ENCODE results near the gene HTRA3. TPM values are rescaled to one million over a fixed set of nuclear protein-coding genes. Genes with fewer than 3 reads are reported as not detected.

Gene HTRA3
- polyA plus RNA-seq, 1 donor from 2014 or later = not detected

DNA sequence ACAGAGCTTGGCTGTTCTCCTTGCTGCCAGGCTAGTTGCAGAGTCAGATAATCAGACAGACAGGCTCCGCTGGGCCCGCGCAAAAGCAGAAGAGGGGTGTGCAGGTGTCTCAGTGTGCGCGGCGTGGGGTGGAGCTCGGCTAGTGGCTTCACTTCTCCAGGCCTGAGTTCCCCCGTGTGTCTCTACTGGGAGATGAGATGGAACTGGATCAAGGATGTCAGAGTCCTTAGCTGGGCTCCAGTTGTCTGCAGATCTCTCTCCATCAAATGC is 21.1 kb downstream of the HTRA3 start:
- H2AFZ ChIP-seq (ENCODE audit: low read depth, low read length) = no peak overlapping the region
- no peaks in the 10 kb centered on the region for H4K20me1 ChIP-seq (ENCODE audit: insufficient read depth)
- no peak overlapping the region for H3K4me2 ChIP-seq (ENCODE audit: low read length)
- no peak overlapping the region for H3K27ac ChIP-seq (ENCODE audit: low read length)
- H3K36me3 ChIP-seq (ENCODE audit: insufficient read depth, low read length) = no peaks in the 10 kb centered on the region
- no peak for TF ChIP-seq TAF1 (IDR thresholded peaks at IDR 0.05; ENCODE audit: low read depth)
- TF ChIP-seq POLR2AphosphoS5 (IDR thresholded peaks at IDR 0.05) = no peak
- TF ChIP-seq, protein P1, sequence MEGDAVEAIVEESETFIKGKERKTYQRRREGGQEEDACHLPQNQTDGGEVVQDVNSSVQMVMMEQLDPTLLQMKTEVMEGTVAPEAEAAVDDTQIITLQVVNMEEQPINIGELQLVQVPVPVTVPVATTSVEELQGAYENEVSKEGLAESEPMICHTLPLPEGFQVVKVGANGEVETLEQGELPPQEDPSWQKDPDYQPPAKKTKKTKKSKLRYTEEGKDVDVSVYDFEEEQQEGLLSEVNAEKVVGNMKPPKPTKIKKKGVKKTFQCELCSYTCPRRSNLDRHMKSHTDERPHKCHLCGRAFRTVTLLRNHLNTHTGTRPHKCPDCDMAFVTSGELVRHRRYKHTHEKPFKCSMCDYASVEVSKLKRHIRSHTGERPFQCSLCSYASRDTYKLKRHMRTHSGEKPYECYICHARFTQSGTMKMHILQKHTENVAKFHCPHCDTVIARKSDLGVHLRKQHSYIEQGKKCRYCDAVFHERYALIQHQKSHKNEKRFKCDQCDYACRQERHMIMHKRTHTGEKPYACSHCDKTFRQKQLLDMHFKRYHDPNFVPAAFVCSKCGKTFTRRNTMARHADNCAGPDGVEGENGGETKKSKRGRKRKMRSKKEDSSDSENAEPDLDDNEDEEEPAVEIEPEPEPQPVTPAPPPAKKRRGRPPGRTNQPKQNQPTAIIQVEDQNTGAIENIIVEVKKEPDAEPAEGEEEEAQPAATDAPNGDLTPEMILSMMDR (IDR thresholded peaks at IDR 0.05; ENCODE audit: poor library complexity, severe bottlenecking) = no peak
- TF ChIP-seq EZH2 (IDR thresholded peaks at IDR 0.05; ENCODE audit: borderline replicate concordance, insufficient read depth, low read length, poor library complexity, severe bottlenecking) = no peak
- TF ChIP-seq EP300 (conservative IDR thresholded peaks at IDR 0.05; ENCODE audit: poor library complexity, severe bottlenecking) = no peak
- no peak for TF ChIP-seq SMC3 (conservative IDR thresholded peaks at IDR 0.05; ENCODE audit: poor library complexity)
- TF ChIP-seq RAD21 (conservative IDR thresholded peaks at IDR 0.05) = no peak
- TF ChIP-seq, protein P2, sequence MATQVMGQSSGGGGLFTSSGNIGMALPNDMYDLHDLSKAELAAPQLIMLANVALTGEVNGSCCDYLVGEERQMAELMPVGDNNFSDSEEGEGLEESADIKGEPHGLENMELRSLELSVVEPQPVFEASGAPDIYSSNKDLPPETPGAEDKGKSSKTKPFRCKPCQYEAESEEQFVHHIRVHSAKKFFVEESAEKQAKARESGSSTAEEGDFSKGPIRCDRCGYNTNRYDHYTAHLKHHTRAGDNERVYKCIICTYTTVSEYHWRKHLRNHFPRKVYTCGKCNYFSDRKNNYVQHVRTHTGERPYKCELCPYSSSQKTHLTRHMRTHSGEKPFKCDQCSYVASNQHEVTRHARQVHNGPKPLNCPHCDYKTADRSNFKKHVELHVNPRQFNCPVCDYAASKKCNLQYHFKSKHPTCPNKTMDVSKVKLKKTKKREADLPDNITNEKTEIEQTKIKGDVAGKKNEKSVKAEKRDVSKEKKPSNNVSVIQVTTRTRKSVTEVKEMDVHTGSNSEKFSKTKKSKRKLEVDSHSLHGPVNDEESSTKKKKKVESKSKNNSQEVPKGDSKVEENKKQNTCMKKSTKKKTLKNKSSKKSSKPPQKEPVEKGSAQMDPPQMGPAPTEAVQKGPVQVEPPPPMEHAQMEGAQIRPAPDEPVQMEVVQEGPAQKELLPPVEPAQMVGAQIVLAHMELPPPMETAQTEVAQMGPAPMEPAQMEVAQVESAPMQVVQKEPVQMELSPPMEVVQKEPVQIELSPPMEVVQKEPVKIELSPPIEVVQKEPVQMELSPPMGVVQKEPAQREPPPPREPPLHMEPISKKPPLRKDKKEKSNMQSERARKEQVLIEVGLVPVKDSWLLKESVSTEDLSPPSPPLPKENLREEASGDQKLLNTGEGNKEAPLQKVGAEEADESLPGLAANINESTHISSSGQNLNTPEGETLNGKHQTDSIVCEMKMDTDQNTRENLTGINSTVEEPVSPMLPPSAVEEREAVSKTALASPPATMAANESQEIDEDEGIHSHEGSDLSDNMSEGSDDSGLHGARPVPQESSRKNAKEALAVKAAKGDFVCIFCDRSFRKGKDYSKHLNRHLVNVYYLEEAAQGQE (IDR thresholded peaks at IDR 0.05; ENCODE audit: borderline replicate concordance) = no peak
- no peak for TF ChIP-seq MXI1 (conservative IDR thresholded peaks at IDR 0.05; ENCODE audit: poor library complexity, severe bottlenecking)
- no peaks in the 10 kb centered on the region for H3K9me2 ChIP-seq (ENCODE audit: insufficient read depth, low read length)
- H3K4me3 ChIP-seq (ENCODE audit: low read length) = no peak overlapping the region
- no peaks in the 10 kb centered on the region for H3K27me3 ChIP-seq (ENCODE audit: insufficient read depth, low read depth, low read length)
- H3K9ac ChIP-seq (ENCODE audit: low read length) = no peak overlapping the region
- no peaks in the 10 kb centered on the region for H3K79me2 ChIP-seq (replicated peaks; ENCODE audit: insufficient read depth, low read length)
- no peaks in the 10 kb centered on the region for H3F3A ChIP-seq (ENCODE audit: insufficient read depth, low read length, poor library complexity, severe bottlenecking)
- no peaks in the 10 kb centered on the region for H3K9me3 ChIP-seq (ENCODE audit: low read length)

DNA sequence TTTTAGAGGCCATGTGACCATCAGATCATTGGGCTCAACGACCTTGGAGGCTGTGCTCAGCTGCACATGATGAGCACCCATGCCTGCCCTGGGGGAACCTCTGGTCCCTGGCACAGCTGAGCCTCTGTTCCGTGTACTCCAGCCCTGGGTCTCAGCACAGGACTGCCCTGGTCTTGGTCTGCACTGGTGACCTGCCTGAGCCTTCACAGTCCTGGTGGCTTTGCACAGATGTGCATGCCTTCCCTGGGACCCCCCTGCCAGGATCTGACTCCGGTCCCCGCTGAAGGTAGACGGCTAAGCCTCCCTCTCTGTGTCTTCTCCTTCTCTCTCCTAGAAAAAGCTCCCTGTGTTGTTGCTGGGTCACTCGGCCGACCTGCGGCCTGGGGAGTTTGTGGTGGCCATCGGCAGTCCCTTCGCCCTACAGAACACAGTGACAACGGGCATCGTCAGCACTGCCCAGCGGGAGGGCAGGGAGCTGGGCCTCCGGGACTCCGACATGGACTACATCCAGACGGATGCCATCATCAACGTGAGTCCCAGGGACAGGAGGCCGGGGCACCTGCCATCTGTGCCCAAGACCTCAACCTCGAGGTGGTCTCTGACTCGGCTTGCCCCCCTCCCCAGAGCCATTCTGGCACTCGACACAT is 21.6 kb downstream of the HTRA3 start:
- Histone ChIP-seq H3K9ac (ENCODE audit: low read length) (no peak overlapping the region), H3K4me2 (ENCODE audit: low read length) (no peak overlapping the region), H3K9me2 (ENCODE audit: insufficient read depth, low read length) (no peaks in the 10 kb centered on the region), H3K9me3 (ENCODE audit: low read length) (no peaks in the 10 kb centered on the region), H2AFZ (ENCODE audit: low read depth, low read length) (no peak overlapping the region), H4K20me1 (ENCODE audit: insufficient read depth) (no peaks in the 10 kb centered on the region), H3K27me3 (ENCODE audit: insufficient read depth, low read depth, low read length) (no peaks in the 10 kb centered on the region), H3K36me3 (ENCODE audit: insufficient read depth, low read length) (no peaks in the 10 kb centered on the region), H3K4me3 (ENCODE audit: low read length) (no peak overlapping the region), H3K79me2 (replicated peaks; ENCODE audit: insufficient read depth, low read length) (no peaks in the 10 kb centered on the region), H3K27ac (ENCODE audit: low read length) (no peak overlapping the region), H3F3A (ENCODE audit: insufficient read depth, low read length, poor library complexity, severe bottlenecking) (no peaks in the 10 kb centered on the region)
- TF ChIP-seq RAD21 (conservative IDR thresholded peaks at IDR 0.05) = no peak
- no peak for TF ChIP-seq SMC3 (conservative IDR thresholded peaks at IDR 0.05; ENCODE audit: poor library complexity)
- no peak for TF ChIP-seq POLR2AphosphoS5 (IDR thresholded peaks at IDR 0.05)
- no peak for TF ChIP-seq EP300 (conservative IDR thresholded peaks at IDR 0.05; ENCODE audit: poor library complexity, severe bottlenecking)

Data from neural cell (in vitro differentiated cells).